ENCODE data around the gene FREY1.
A peak's percentile ranks its signal among the peaks of the same experiment; 100 is the strongest.

Gene FREY1

DNA sequence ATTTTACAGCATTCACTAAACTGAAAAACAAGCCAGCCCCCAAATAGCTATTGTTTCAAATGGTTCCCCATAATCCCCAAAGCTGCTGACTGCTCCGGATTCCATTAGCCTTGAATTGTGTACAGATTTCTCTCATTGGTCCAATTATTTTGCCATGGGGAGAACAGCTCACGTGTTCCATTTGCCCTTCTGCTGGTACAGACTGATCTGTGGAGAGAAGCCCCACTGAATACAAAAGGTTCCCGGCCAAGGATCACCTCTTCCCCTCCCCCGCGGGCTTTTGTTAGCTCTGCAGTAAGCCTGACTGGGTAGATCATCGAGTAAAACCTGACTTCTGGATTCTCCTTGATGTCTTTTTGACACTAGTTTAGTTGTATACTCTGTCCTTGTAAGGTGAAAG, 30.7 kb downstream of the FREY1 start:
- H2BK120ac ChIP-seq (ENCODE audit: low read depth, low read length), result no peak overlapping the region
- no peak overlapping the region for H2BK12ac ChIP-seq (ENCODE audit: low read length in 2 of 2)
- no peak overlapping the region for H2BK5ac ChIP-seq (ENCODE audit: low read depth, low read length, poor library complexity, severe bottlenecking)
- H3K18ac ChIP-seq (ENCODE audit: low read depth in 1 of 2, low read length in 2 of 2), result no peak overlapping the region
- no peak overlapping the region for H2BK15ac ChIP-seq (ENCODE audit: low read depth, poor library complexity, severe bottlenecking)
- no peak overlapping the region for H3K23ac ChIP-seq (ENCODE audit: low read length in 2 of 2)
- no peak for DNase-seq
- no peaks in the 10 kb centered on the region for H3K9me3 ChIP-seq (ENCODE audit: control insufficient read depth, low read length)
- 81% methylated on average over 6 of the region's 6 CpGs for WGBS
- no peak overlapping the region for H2AFZ ChIP-seq (ENCODE audit: low read depth, low read length)
- peaks cover 16% of the 10 kb centered on the region for H3K4me1 ChIP-seq (ENCODE audit: control insufficient read depth, insufficient read depth, low read depth, low read length)
- no peaks in the 10 kb centered on the region for H3K27me3 ChIP-seq (ENCODE audit: control insufficient read depth in 1 of 2, insufficient read depth in 1 of 2, low read length in 2 of 2)
- no peak overlapping the region for H3K4me2 ChIP-seq (ENCODE audit: low read length, poor library complexity, severe bottlenecking)
- no peak overlapping the region for H3K14ac ChIP-seq (ENCODE audit: low read length in 2 of 2)
- no peak overlapping the region for H3K27ac ChIP-seq (ENCODE audit: low read length, poor library complexity, severe bottlenecking)
- H2AK5ac ChIP-seq (ENCODE audit: low read length, severe bottlenecking), result no peak overlapping the region
- no peak overlapping the region for H3K4ac ChIP-seq (ENCODE audit: low read depth in 1 of 2, low read length in 2 of 2)
- H3K79me1 ChIP-seq (replicated peaks; ENCODE audit: low read length, poor library complexity, severe bottlenecking), result no peaks in the 10 kb centered on the region
- no peak overlapping the region for H4K91ac ChIP-seq (ENCODE audit: low read length)
- no peak overlapping the region for H3K9ac ChIP-seq (ENCODE audit: low read length)
- H3K4me3 ChIP-seq (ENCODE audit: insufficient read depth in 1 of 2, low read depth in 1 of 2, low read length in 2 of 2), result no peak overlapping the region
- H4K8ac ChIP-seq (ENCODE audit: low read length), result no peak overlapping the region
- peaks cover 28 to 71% of the 10 kb centered on the region in 2 experiments for H3K36me3 ChIP-seq (ENCODE audit: control insufficient read depth in 1 of 2, insufficient read depth in 2 of 2, low read depth in 1 of 2, low read length in 2 of 2)

GRCh38 chr11:45872651-45873356, 34.3 kb downstream of the FREY1 start:
- H2BK120ac ChIP-seq (ENCODE audit: low read depth, low read length), result no peak overlapping the region
- H3K27me3 ChIP-seq (ENCODE audit: control insufficient read depth in 1 of 2, insufficient read depth in 1 of 2, low read length in 2 of 2), result no peaks in the 10 kb centered on the region
- H3K4me2 ChIP-seq (ENCODE audit: low read length, poor library complexity, severe bottlenecking), result no peak overlapping the region
- no peak overlapping the region for H3K14ac ChIP-seq (ENCODE audit: low read length in 2 of 2)
- H4K8ac ChIP-seq (ENCODE audit: low read length), result peak overlapping the region; percentile 35
- no peak overlapping the region for H2AK5ac ChIP-seq (ENCODE audit: low read length, severe bottlenecking)
- no peak overlapping the region for H2BK12ac ChIP-seq (ENCODE audit: low read length in 2 of 2)
- H2BK15ac ChIP-seq (ENCODE audit: low read depth, poor library complexity, severe bottlenecking), result no peak overlapping the region
- peak overlapping the region; percentile 11 for H3K9ac ChIP-seq (ENCODE audit: low read length)
- DNase-seq, result peak; percentile 98
- no peak overlapping the region for H3K4me3 ChIP-seq (ENCODE audit: insufficient read depth in 1 of 2, low read depth in 1 of 2, low read length in 2 of 2)
- H2AFZ ChIP-seq (ENCODE audit: low read depth, low read length), result no peak overlapping the region
- H3K18ac ChIP-seq (ENCODE audit: low read depth in 1 of 2, low read length in 2 of 2), result no peak overlapping the region
- H3K27ac ChIP-seq (ENCODE audit: low read length, poor library complexity, severe bottlenecking), result no peak overlapping the region
- no peak overlapping the region for H3K4ac ChIP-seq (ENCODE audit: low read depth in 1 of 2, low read length in 2 of 2)
- no peaks in the 10 kb centered on the region for H3K9me3 ChIP-seq (ENCODE audit: control insufficient read depth, low read length)
- H3K36me3 ChIP-seq (ENCODE audit: control insufficient read depth in 1 of 2, insufficient read depth in 2 of 2, low read depth in 1 of 2, low read length in 2 of 2), result peaks cover 54 to 89% of the 10 kb centered on the region in 2 experiments
- peaks cover 5% of the 10 kb centered on the region for H3K4me1 ChIP-seq (ENCODE audit: control insufficient read depth, insufficient read depth, low read depth, low read length)
- no peak overlapping the region for H3K23ac ChIP-seq (ENCODE audit: low read length in 2 of 2)
- H2BK5ac ChIP-seq (ENCODE audit: low read depth, low read length, poor library complexity, severe bottlenecking), result no peak overlapping the region
- WGBS, result 14% methylated on average over 8 of the region's 9 CpGs
- no peak overlapping the region for H4K91ac ChIP-seq (ENCODE audit: low read length)
- no peaks in the 10 kb centered on the region for H3K79me1 ChIP-seq (replicated peaks; ENCODE audit: low read length, poor library complexity, severe bottlenecking)

DNA sequence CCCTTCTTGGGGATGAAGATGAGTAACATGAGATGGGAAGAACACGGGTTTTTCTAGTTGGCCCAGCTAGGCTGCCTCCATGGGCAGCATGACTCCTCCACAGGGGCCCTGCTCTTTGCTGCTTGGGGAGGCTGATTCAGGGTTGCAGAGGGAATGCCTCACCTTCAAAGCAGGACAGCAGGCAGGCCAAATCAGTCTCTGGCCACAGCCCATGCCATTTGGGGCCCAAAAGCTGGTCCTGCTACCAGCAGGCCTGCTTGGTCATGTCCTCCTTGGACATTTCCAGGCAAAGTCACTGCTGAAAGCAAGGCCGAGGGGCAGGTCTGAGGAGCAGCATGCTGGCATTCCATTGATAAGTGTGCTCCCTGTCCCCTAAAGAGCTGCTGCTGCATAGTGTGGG, 35.4 kb downstream of the FREY1 start:
- no peak overlapping the region for H3K9ac ChIP-seq (ENCODE audit: low read length)
- 91% methylated on average over 2 of the region's 2 CpGs for WGBS
- no peak overlapping the region for H2BK15ac ChIP-seq (ENCODE audit: low read depth, poor library complexity, severe bottlenecking)
- peak overlapping the region; percentile 36 for H4K8ac ChIP-seq (ENCODE audit: low read length)
- no peak overlapping the region for H2BK12ac ChIP-seq (ENCODE audit: low read length in 2 of 2)
- H2AFZ ChIP-seq (ENCODE audit: low read depth, low read length), result no peak overlapping the region
- H3K79me1 ChIP-seq (replicated peaks; ENCODE audit: low read length, poor library complexity, severe bottlenecking), result no peaks in the 10 kb centered on the region
- H3K27me3 ChIP-seq (ENCODE audit: control insufficient read depth in 1 of 2, insufficient read depth in 1 of 2, low read length in 2 of 2), result no peaks in the 10 kb centered on the region
- no peak overlapping the region for H3K27ac ChIP-seq (ENCODE audit: low read length, poor library complexity, severe bottlenecking)
- DNase-seq, result no peak
- no peak overlapping the region for H3K18ac ChIP-seq (ENCODE audit: low read depth in 1 of 2, low read length in 2 of 2)
- H2BK120ac ChIP-seq (ENCODE audit: low read depth, low read length), result no peak overlapping the region
- H2AK5ac ChIP-seq (ENCODE audit: low read length, severe bottlenecking), result no peak overlapping the region
- no peak overlapping the region for H3K14ac ChIP-seq (ENCODE audit: low read length in 2 of 2)
- H3K36me3 ChIP-seq (ENCODE audit: control insufficient read depth in 1 of 2, insufficient read depth in 2 of 2, low read depth in 1 of 2, low read length in 2 of 2), result peaks cover 53 to 89% of the 10 kb centered on the region in 2 experiments
- H3K4me1 ChIP-seq (ENCODE audit: control insufficient read depth, insufficient read depth, low read depth, low read length), result peaks cover 5% of the 10 kb centered on the region
- H3K9me3 ChIP-seq (ENCODE audit: control insufficient read depth, low read length), result no peaks in the 10 kb centered on the region
- H3K23ac ChIP-seq (ENCODE audit: low read length in 2 of 2), result no peak overlapping the region
- H3K4me3 ChIP-seq (ENCODE audit: insufficient read depth in 1 of 2, low read depth in 1 of 2, low read length in 2 of 2), result no peak overlapping the region
- no peak overlapping the region for H3K4ac ChIP-seq (ENCODE audit: low read depth in 1 of 2, low read length in 2 of 2)
- H4K91ac ChIP-seq (ENCODE audit: low read length), result no peak overlapping the region
- no peak overlapping the region for H3K4me2 ChIP-seq (ENCODE audit: low read length, poor library complexity, severe bottlenecking)
- no peak overlapping the region for H2BK5ac ChIP-seq (ENCODE audit: low read depth, low read length, poor library complexity, severe bottlenecking)

DNA sequence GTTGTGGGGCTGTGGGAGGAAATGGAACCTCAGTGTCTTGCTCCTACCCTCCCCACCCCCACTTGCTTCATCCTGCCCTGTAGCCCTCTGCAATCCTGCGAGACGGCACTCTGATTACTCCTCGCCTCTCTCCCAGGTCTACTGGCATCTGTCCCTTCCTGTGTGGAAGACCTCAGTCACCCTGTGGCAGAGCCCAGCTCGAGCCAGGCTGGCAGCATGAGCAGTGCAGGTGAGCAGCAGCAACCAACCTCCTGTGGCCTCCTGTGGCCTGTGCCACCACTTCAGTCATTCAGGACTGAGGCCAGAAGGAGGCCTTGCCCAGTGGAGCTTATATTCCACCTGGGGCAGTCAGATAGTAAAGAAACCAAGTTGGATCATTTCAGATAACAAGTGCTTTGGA, 36.4 kb downstream of the FREY1 start:
- Histone ChIP-seq H2BK120ac (ENCODE audit: low read depth, low read length) (no peak overlapping the region), H2AFZ (ENCODE audit: low read depth, low read length) (no peak overlapping the region), H4K91ac (ENCODE audit: low read length) (no peak overlapping the region), H3K4ac (ENCODE audit: low read depth in 1 of 2, low read length in 2 of 2) (no peak overlapping the region), H4K8ac (ENCODE audit: low read length) (no peak overlapping the region), H3K27ac (ENCODE audit: low read length, poor library complexity, severe bottlenecking) (no peak overlapping the region), H3K18ac (ENCODE audit: low read depth in 1 of 2, low read length in 2 of 2) (no peak overlapping the region), H3K27me3 (ENCODE audit: control insufficient read depth in 1 of 2, insufficient read depth in 1 of 2, low read length in 2 of 2) (no peaks in the 10 kb centered on the region), H2BK5ac (ENCODE audit: low read depth, low read length, poor library complexity, severe bottlenecking) (no peak overlapping the region), H2AK5ac (ENCODE audit: low read length, severe bottlenecking) (no peak overlapping the region), H3K9ac (ENCODE audit: low read length) (no peak overlapping the region), H3K14ac (ENCODE audit: low read length in 2 of 2) (no peak overlapping the region), H3K79me1 (replicated peaks; ENCODE audit: low read length, poor library complexity, severe bottlenecking) (no peaks in the 10 kb centered on the region), H3K23ac (ENCODE audit: low read length in 2 of 2) (no peak overlapping the region), H2BK15ac (ENCODE audit: low read depth, poor library complexity, severe bottlenecking) (no peak overlapping the region), H3K4me3 (ENCODE audit: insufficient read depth in 1 of 2, low read depth in 1 of 2, low read length in 2 of 2) (no peak overlapping the region), H3K4me2 (ENCODE audit: low read length, poor library complexity, severe bottlenecking) (no peak overlapping the region), H3K36me3 (ENCODE audit: control insufficient read depth in 1 of 2, insufficient read depth in 2 of 2, low read depth in 1 of 2, low read length in 2 of 2) (peaks cover 61 to 88% of the 10 kb centered on the region in 2 experiments), H3K9me3 (ENCODE audit: control insufficient read depth, low read length) (no peaks in the 10 kb centered on the region), H2BK12ac (ENCODE audit: low read length in 2 of 2) (no peak overlapping the region), H3K4me1 (ENCODE audit: control insufficient read depth, insufficient read depth, low read depth, low read length) (peaks cover 5% of the 10 kb centered on the region)
- DNase-seq, result no peak
- WGBS, result 99% methylated on average over 4 of the region's 4 CpGs
